Measurements from ENCODE around the gene IL3.

Gene IL3

DNA sequence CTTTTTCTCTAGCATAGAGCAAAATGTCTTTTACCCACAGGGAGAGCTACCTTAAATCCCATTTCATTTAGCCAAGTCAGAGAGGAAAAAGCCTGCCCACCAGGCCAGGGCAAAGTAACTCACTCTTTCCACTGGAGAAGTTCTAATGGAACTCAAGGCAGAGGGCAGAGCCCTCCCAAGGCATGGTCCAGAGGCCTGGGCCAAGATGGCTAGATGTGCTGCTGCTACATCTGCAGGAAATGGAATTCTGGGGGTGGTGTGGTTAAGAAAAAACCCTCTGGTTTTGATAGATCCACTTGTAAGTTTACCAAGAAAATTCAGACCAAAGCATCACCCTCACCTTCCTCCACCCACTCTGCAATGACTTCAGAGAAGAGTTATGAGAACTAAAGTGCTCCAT is 50.5 kb downstream of the IL3 start:
- DNase-seq (ENCODE audit: insufficient read length, low spot score) = no peak
- no peak for FAIRE-seq

DNA sequence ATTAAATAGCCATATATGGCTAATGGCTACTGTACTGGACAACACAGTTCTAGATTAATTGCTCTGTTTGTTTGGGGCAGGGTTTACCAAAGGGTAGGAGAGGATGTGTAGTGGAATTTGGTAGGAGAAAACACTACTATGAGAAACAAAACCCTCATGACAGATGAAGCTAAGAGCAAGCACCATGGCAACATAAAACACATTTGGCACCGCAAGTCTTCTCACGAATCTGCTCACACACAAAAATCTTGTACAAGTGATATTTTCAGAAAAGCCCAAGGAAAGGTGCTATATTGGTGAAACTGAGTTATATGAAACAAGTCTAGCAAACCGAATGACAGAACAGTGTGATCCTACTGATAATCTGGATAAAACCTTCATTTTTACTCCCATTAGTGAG is 51.7 kb downstream of the IL3 start:
- FAIRE-seq (no peak), DNase-seq (ENCODE audit: insufficient read length, low spot score) (no peak)
- TF ChIP-seq POLR2AphosphoS5 (IDR thresholded peaks at IDR 0.05; ENCODE audit: low read depth, low read length) (no peak), TAF1 (IDR thresholded peaks at IDR 0.05; ENCODE audit: low read depth, low read length) (no peak), PAX5 (IDR thresholded peaks at IDR 0.05; ENCODE audit: insufficient read depth, low read length, severe bottlenecking) (no peak), POU2F2 (IDR thresholded peaks at IDR 0.05; ENCODE audit: low read depth, low read length) (no peak), POLR2A (IDR thresholded peaks at IDR 0.05; ENCODE audit: low read depth, low read length) (no peak), SPI1 (IDR thresholded peaks at IDR 0.05; ENCODE audit: low read depth, low read length) (no peak)

More for the DNA sequence above, 50.5 kb downstream of the IL3 start:
- TF ChIP-seq PAX5 (IDR thresholded peaks at IDR 0.05; ENCODE audit: insufficient read depth, low read length, severe bottlenecking) (no peak), SPI1 (IDR thresholded peaks at IDR 0.05; ENCODE audit: low read depth, low read length) (no peak), POLR2A (IDR thresholded peaks at IDR 0.05; ENCODE audit: low read depth, low read length) (no peak), TAF1 (IDR thresholded peaks at IDR 0.05; ENCODE audit: low read depth, low read length) (no peak), POLR2AphosphoS5 (IDR thresholded peaks at IDR 0.05; ENCODE audit: low read depth, low read length) (no peak), POU2F2 (IDR thresholded peaks at IDR 0.05; ENCODE audit: low read depth, low read length) (no peak)

All from GM12891 (cell line).